Activated naive CD8-positive, alpha-beta T cell treated with anti-CD3 and anti-CD28 coated beads, Interleukin-2, amount 50 U/mL, for 24 hours (primary cell): Measurements from ENCODE around the gene MYRIP.

Experiments
- ATAC-seq: fragments of 150-1000 bp; cut with Tn5 transposase; one replicate; pipeline ENCODE4 v1.10.0; 2021
- DNase-seq: peaks from one replicate; pipeline ENCODE4 v3.0.0; 2021
- H3K27ac Mint-ChIP-seq: one replicate; pipeline ENCODE4 v1.8.0; 2021; ENCODE audit warnings: mild to moderate bottlenecking, mixed read lengths
- H3K27me3 Mint-ChIP-seq: one replicate; pipeline ENCODE4 v1.8.0; 2021; ENCODE audit warnings: mixed read lengths
- H3K36me3 Mint-ChIP-seq: one replicate; pipeline ENCODE4 v1.8.0; 2021; ENCODE audit warnings: low read depth, mixed read lengths
- H3K4me1 Mint-ChIP-seq: one replicate; pipeline ENCODE4 v1.8.0; 2021; ENCODE audit warnings: mixed read lengths
- H3K4me3 Mint-ChIP-seq: one replicate; pipeline ENCODE4 v1.8.0; 2021; ENCODE audit warnings: mild to moderate bottlenecking, moderate library complexity, mixed read lengths
- H3K9me3 Mint-ChIP-seq: one replicate; pipeline ENCODE4 v1.8.0; 2021; ENCODE audit warnings: mixed read lengths

The MYRIP gene

DNA sequence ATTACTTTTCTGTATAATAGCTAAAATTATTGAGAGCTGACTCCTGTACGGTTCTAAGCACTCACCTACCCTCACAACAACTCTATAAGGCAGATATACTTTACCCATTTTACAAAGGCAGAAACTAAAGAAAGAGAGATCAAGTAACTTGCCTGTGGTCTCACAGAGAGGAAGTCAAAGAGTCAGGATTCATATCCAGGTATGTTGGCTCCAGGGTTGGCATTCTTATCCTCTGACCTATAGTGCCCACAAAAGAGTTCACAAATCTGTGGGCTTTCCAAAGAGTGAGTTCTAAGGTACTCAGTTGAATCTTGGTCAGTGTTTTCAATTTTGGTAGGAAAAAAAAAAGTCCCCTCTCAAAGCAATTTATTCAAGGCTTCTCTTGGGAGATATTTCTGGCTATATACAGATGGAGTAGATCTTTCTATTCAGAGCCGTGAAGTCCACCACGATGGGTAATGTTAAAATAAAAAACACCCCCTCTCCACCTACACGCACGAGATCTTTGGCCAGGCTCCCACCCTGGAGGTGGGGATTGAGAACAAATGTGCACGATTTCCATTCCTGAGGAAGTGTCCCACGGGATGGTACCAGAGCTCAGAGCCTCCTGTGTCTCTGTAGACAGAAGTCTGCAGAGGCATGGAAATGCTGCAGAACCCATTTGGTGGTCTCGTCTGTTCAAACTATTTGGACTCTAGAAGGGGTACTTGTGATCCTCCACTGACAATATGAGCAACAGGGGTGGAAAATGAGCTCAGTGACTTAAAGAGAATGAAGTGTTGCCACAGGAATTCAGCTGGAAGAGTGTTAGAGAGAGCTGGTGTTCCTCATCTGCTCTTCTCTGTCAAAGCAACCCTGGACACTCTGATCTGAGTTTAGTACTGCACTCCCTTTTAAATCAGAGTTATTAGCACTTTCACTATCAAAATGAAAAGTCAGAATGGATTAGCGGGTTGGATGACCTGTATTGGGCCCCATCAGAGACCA is 288.0 kb downstream of the MYRIP start:
- DNase-seq (no peak), ATAC-seq (no peak)
- Mint-ChIP-seq H3K9me3 (peaks cover 5% of the 10 kb centered on the region), H3K4me3 (no peak overlapping the region), H3K4me1 (no peaks in the 10 kb centered on the region), H3K36me3 (no peaks in the 10 kb centered on the region), H3K27me3 (peaks cover 3% of the 10 kb centered on the region), H3K27ac (no peak overlapping the region)

GRCh38 chr3:40098261-40098759 is 288.9 kb downstream of the MYRIP start:
- Mint-ChIP-seq H3K4me1 (no peaks in the 10 kb centered on the region), H3K27ac (no peak overlapping the region), H3K36me3 (no peaks in the 10 kb centered on the region), H3K4me3 (no peak overlapping the region), H3K9me3 (peaks cover 5% of the 10 kb centered on the region), H3K27me3 (peaks cover 3% of the 10 kb centered on the region)
- DNase-seq (no peak), ATAC-seq (no peak)

DNA sequence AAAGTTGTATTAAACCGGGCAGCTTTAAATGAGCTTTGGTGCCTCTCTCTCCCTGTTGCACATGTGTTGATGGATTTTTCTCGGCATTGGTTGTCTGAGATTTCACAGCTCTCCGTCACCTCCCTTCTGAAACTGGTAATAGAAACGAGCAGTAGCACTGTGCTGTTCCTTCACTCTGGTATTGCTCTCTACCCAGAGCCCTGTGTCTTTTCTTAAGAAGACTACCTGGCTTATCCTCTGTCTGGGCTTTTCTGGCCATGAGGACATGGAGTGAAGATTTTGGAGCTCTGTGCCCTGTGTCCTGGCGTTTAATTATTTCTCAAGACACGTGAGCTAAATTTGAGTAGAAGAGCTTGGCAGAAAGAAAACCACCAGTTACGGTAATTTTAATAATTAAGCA is 290.5 kb downstream of the MYRIP start:
- Mint-ChIP-seq H3K4me3 (no peak overlapping the region), H3K36me3 (no peaks in the 10 kb centered on the region), H3K27ac (no peak overlapping the region), H3K27me3 (peaks cover 3% of the 10 kb centered on the region), H3K9me3 (peaks cover 5% of the 10 kb centered on the region), H3K4me1 (no peaks in the 10 kb centered on the region)
- ATAC-seq (no peak), DNase-seq (no peak)

GRCh38 chr3:40102182-40102581 is 292.8 kb downstream of the MYRIP start:
- Mint-ChIP-seq H3K27ac (no peak overlapping the region), H3K4me1 (no peaks in the 10 kb centered on the region), H3K36me3 (no peaks in the 10 kb centered on the region), H3K9me3 (peaks cover 5% of the 10 kb centered on the region), H3K4me3 (no peak overlapping the region), H3K27me3 (no peaks in the 10 kb centered on the region)
- ATAC-seq = no peak
- no peak for DNase-seq

DNA sequence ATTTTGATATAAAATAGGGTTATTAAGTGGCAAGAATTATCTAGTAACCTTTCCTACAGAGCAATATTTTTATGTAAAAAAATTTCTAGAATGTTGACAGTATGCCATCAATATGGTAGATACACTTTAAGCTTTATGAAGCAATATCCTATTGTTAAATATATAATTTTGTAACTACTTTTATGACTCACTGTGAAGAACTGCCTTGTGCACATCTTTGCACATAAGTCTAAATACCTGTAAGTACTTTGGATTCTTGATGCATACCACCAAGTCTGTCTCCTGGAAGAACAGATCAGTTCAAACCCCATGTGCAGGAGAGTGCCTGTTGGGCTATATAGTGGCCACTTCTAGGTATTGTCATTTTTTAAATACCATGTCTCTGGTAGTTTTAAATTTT is 294.4 kb downstream of the MYRIP start:
- DNase-seq = no peak
- peaks cover 5% of the 10 kb centered on the region for H3K9me3 Mint-ChIP-seq
- no peaks in the 10 kb centered on the region for H3K36me3 Mint-ChIP-seq
- no peak overlapping the region for H3K4me3 Mint-ChIP-seq
- H3K4me1 Mint-ChIP-seq = no peaks in the 10 kb centered on the region
- H3K27me3 Mint-ChIP-seq = peaks cover 2% of the 10 kb centered on the region
- ATAC-seq = no peak
- H3K27ac Mint-ChIP-seq = no peak overlapping the region

GRCh38 chr3:40104441-40104840 is 295.0 kb downstream of the MYRIP start:
- Mint-ChIP-seq H3K4me3 (no peak overlapping the region), H3K4me1 (no peaks in the 10 kb centered on the region), H3K9me3 (peaks cover 5% of the 10 kb centered on the region), H3K36me3 (no peaks in the 10 kb centered on the region), H3K27me3 (peaks cover 2% of the 10 kb centered on the region), H3K27ac (no peak overlapping the region)
- DNase-seq (no peak), ATAC-seq (no peak)

DNA sequence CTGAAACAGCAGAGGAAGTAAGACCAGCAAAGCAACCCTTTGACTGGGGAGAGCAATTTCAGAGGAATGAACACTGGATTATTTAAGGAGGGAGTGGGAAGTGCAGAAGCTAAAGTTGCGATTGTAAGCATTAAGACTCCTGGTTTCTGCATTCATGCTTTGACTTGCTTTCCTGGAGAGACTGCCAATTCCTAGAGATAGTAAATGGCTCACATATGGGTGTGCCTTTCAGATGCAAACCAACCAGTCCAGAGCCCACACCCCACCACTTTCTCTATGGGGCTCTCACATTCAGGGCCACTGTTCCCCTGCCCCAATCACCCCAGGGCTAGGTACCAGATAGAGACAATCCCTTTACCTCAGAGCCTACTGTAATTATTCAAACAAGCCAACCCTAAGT is 299.2 kb downstream of the MYRIP start:
- ATAC-seq = no peak
- Mint-ChIP-seq H3K36me3 (no peaks in the 10 kb centered on the region), H3K9me3 (no peaks in the 10 kb centered on the region), H3K4me1 (no peaks in the 10 kb centered on the region), H3K27me3 (peaks cover 2% of the 10 kb centered on the region), H3K4me3 (no peak overlapping the region), H3K27ac (no peak overlapping the region)
- DNase-seq = no peak

DNA sequence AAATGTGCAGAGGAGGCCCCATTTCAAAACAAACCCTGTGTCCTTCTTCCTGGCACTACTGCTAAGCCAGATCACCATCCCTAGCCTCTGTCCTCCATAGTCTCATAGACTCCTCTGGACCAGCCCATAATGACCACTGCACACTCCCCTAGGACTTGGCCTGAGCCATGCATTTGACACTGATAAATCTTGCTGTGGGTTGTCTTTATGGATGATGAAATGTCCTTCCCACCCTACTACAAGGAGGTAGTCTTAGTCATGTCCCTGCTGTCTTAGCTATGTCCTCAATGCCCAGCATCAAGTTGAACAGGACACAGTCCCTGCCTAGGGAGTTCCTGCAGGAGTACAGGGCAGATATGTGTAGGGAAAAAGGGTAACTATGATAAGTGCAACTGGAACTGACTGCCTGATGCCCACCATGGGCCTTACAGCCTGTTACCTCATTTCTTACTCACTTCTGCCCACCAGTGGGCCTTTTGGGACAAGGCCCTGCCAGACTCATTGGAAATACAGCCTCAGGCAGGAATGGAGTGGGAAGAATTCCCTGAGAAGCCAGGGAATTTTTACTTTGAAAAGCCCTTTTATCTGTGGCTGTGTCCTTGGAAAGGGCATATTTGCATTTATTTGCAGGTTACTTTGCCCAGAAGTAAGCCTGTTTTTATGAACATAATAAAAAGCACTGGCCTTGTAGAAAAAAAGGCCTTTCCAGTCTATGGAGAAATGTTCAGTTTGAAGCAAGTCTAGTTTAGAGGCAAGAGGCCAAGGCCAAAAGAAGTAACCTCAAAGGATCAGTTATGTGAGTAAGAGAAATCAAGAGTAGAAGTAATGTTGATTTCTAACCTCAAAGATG is 300.5 kb downstream of the MYRIP start:
- Mint-ChIP-seq H3K4me3 (no peak overlapping the region), H3K27me3 (peaks cover 2% of the 10 kb centered on the region), H3K27ac (no peak overlapping the region), H3K4me1 (no peaks in the 10 kb centered on the region), H3K9me3 (no peaks in the 10 kb centered on the region), H3K36me3 (no peaks in the 10 kb centered on the region)
- no peak for ATAC-seq
- no peak for DNase-seq

DNA sequence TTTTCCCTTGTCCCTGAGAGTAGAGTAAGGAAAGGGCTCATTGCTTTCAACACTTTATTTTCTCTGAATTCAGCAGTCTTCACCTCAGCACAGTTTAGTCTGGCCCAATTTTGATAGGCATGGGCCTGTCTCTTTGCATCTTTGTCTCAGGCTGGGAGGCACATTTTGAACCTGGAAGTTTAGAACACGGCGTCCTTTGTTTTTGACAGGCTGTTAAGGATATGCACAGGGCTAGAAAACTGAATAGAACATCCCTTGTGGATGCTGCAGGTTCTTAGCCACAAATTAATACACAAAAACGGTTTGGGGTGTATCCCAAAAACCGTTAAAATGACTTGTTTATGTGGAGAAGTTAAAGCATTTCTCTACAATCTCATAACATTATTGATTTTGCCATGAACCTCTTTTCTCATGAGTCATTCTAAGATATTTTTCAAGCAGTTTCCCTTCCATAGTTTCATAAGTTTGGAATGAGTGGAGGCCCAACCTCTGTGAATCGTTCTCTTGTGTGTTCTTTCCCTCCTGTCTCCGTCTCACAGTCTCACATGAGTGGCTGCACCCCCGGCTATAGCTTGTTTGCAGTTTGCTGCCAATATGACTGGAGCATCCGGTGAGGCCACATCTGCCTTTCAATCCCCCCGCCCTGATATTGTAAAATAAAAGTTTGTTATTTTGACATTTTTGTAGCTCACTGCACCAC is 307.2 kb downstream of the MYRIP start:
- no peak overlapping the region for H3K27ac Mint-ChIP-seq
- no peaks in the 10 kb centered on the region for H3K36me3 Mint-ChIP-seq
- H3K4me3 Mint-ChIP-seq = no peak overlapping the region
- H3K27me3 Mint-ChIP-seq = no peaks in the 10 kb centered on the region
- no peaks in the 10 kb centered on the region for H3K9me3 Mint-ChIP-seq
- H3K4me1 Mint-ChIP-seq = no peaks in the 10 kb centered on the region
- DNase-seq = no peak
- no peak for ATAC-seq

- H3K36me3 Mint-ChIP-seq = no peaks in the 10 kb centered on the region
- DNase-seq = no peak
- H3K9me3 Mint-ChIP-seq = no peaks in the 10 kb centered on the region
- ATAC-seq = no peak
- no peak overlapping the region for H3K4me3 Mint-ChIP-seq
- no peaks in the 10 kb centered on the region for H3K4me1 Mint-ChIP-seq
- H3K27ac Mint-ChIP-seq = no peak overlapping the region
- H3K27me3 Mint-ChIP-seq = no peaks in the 10 kb centered on the region
Measured at GRCh38 chr3:40118091-40118490, 308.7 kb downstream of the MYRIP start.

DNA sequence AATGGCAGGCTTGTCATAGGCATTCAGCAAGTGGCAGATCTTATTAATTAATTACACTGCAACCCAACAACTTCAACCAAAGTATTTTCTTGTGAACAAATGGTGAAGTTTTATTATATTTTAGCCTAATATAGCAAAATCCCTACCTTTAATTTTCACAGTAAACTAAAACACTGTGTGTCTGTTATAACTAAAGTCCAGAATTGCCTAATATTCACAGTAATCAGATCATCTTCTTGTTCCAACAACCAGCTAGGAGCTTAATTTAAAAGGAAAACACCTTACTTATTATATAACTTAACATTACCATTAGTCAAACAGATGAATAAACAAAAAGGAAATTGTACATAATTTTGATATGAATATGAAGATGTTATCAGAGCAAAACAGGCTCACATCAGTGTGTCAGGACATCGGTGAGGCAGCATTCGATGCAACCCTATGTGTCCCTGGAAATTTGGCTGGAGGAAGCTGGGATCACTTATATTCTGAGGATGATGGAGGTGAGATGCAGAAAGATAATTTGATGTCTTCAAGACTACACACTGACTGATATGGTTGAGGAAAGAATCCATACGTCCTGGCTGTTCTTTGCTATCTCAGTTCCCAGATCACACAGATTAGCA is 310.8 kb downstream of the MYRIP start:
- Mint-ChIP-seq H3K4me3 (no peak overlapping the region), H3K36me3 (no peaks in the 10 kb centered on the region), H3K27ac (no peak overlapping the region), H3K9me3 (no peaks in the 10 kb centered on the region), H3K27me3 (no peaks in the 10 kb centered on the region), H3K4me1 (no peaks in the 10 kb centered on the region)
- ATAC-seq (no peak), DNase-seq (no peak)

DNA sequence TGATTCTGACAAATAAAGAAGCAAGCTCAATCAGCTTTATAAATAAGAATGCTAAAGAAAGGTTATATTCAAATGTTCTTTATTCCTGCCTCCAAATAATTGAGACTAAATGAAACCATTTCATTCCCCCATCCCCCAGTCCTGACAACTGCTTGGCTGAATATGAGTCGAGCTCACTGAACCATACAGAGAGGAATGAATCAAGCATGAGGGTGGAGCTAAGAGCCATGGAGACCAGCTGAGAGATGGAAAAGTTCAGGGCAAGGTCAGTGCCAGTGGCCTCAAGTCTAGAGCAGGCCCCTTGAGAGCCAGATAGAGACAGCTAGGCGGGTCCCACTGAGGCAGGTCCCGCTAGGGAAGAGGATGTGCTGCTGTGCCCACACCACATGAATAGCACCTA is 311.4 kb downstream of the MYRIP start:
- no peaks in the 10 kb centered on the region for H3K9me3 Mint-ChIP-seq
- H3K4me3 Mint-ChIP-seq = no peak overlapping the region
- H3K27ac Mint-ChIP-seq = no peak overlapping the region
- no peak for ATAC-seq
- H3K36me3 Mint-ChIP-seq = no peaks in the 10 kb centered on the region
- H3K27me3 Mint-ChIP-seq = no peaks in the 10 kb centered on the region
- no peaks in the 10 kb centered on the region for H3K4me1 Mint-ChIP-seq
- DNase-seq = no peak

DNA sequence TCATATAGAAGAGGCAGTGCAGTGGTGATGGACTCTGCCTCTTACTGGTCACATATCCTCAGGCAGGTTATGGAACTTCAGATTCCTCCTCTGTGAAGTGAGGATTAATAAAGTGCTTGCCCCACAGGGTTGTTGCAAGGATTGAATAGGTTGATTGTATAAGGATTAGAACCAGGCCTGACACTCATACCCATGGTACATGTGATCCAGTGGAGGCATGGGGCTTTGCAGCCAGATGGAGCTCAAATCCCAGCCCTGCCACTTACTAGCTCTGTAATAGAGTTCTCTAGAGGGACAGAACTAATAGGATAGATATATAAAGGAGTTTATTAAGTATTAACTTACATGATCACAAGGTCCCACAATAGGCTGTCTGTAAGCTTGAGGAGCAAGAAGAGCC is 315.5 kb downstream of the MYRIP start:
- Mint-ChIP-seq H3K4me3 (no peak overlapping the region), H3K4me1 (no peaks in the 10 kb centered on the region), H3K27me3 (no peaks in the 10 kb centered on the region), H3K36me3 (no peaks in the 10 kb centered on the region), H3K27ac (no peak overlapping the region), H3K9me3 (no peaks in the 10 kb centered on the region)
- ATAC-seq = no peak
- DNase-seq = no peak

GRCh38 chr3:40128166-40128565 is 318.8 kb downstream of the MYRIP start:
- no peaks in the 10 kb centered on the region for H3K9me3 Mint-ChIP-seq
- DNase-seq (no peak), ATAC-seq (no peak)
- no peaks in the 10 kb centered on the region for H3K36me3 Mint-ChIP-seq
- H3K4me1 Mint-ChIP-seq = no peaks in the 10 kb centered on the region
- H3K27me3 Mint-ChIP-seq = no peaks in the 10 kb centered on the region
- no peak overlapping the region for H3K27ac Mint-ChIP-seq
- no peak overlapping the region for H3K4me3 Mint-ChIP-seq
